IMR-90 (cell line): Measurements from ENCODE around the gene NTF3. TPM values are rescaled to one million over a fixed set of nuclear protein-coding genes. Genes with fewer than 3 reads are reported as not detected.

Experiments used
- ATAC-seq: fragments of 200-7000 bp; cut with Tn5 transposase; 2 replicates; pipeline ENCODE4 v1.9.1; 2020; ENCODE audit warnings: low read depth, mild to moderate bottlenecking, moderate library complexity
- BruUV-seq: library from RNA; stranded (reverse); fragments of 400-500 nt; replicated peaks from 2 replicates; lab custom pipeline; 2021; lab: Mats Ljungman, UMichigan
- CTCF ChIA-PET: fragments of 300-600 bp; formaldehyde crosslinking; extraction: SDS; loops from one replicate; lab custom pipeline; 2021; ENCODE audit warnings: antibody characterized with exemption; lab: Yijun Ruan, JAX
- POLR2A ChIA-PET: fragments of 300-600 bp; sonication (Branson Sonifier 250); formaldehyde crosslinking; loops from one replicate; lab custom pipeline; 2022; ENCODE audit warnings: antibody characterized with exemption; ENCODE audit not compliant: unreplicated experiment; lab: Charles Lee
- DNase-seq: peaks from one replicate; pipeline ENCODE4 v3.0.0; 2013
- H2AFZ ChIP-seq: replicated peaks from 2 replicates; pipeline ENCODE3; 2013; ENCODE audit warnings: low read length, mild to moderate bottlenecking; ENCODE audit not compliant: poor library complexity
- H2AK5ac ChIP-seq: 2 replicates; pipeline ENCODE4 v1.6.1; 2013; ENCODE audit warnings: low read depth, low read length, inconsistent platforms
- H2AK9ac ChIP-seq: replicated peaks from 2 replicates; pipeline ENCODE3; 2013; ENCODE audit warnings: mild to moderate bottlenecking, low read depth, low read length, moderate library complexity; ENCODE audit not compliant: poor library complexity
- H2BK120ac ChIP-seq: 2 replicates; pipeline ENCODE4 v1.6.1; 2013; ENCODE audit warnings: low read depth, low read length, inconsistent platforms
- H2BK15ac ChIP-seq: 3 replicates; pipeline ENCODE4 v1.6.1; 2013; ENCODE audit warnings: low read depth, low read length, inconsistent platforms
- H2BK20ac ChIP-seq: 2 replicates; pipeline ENCODE4 v1.6.1; 2013; ENCODE audit warnings: low read depth, mild to moderate bottlenecking, inconsistent platforms, low read length, moderate library complexity
- H2BK5ac ChIP-seq: 2 replicates; pipeline ENCODE4 v1.6.1; 2013; ENCODE audit warnings: mild to moderate bottlenecking, low read depth, low read length, inconsistent platforms; ENCODE audit not compliant: poor library complexity, severe bottlenecking
- H3K14ac ChIP-seq: replicated peaks from 2 replicates; pipeline ENCODE4 v1.6.1; 2013; ENCODE audit warnings: low read depth, low read length, inconsistent platforms
- H3K18ac ChIP-seq: 2 replicates; pipeline ENCODE4 v1.6.1; 2013; ENCODE audit warnings: low read depth, low read length, control low read depth
- H3K23ac ChIP-seq: 2 replicates; pipeline ENCODE4 v1.6.1; 2013; ENCODE audit warnings: low read depth, low read length, inconsistent platforms
- H3K27ac ChIP-seq: 2 replicates; pipeline ENCODE4 v1.5.1; 2013; ENCODE audit warnings: mild to moderate bottlenecking, control low read depth, low read length; ENCODE audit not compliant: insufficient read depth
- H3K27me3 ChIP-seq: 2 replicates; pipeline ENCODE4 v1.6.1; 2013; ENCODE audit warnings: low read length; ENCODE audit not compliant: control insufficient read depth, insufficient read depth
- H3K36me3 ChIP-seq: 2 replicates; pipeline ENCODE4 v1.6.1; 2013; ENCODE audit warnings: low read length, mixed read lengths; ENCODE audit not compliant: control insufficient read depth, insufficient read depth
- H3K4ac ChIP-seq: 2 replicates; pipeline ENCODE4 v1.6.1; 2013; ENCODE audit warnings: low read depth, low read length, inconsistent platforms
- H3K4me1 ChIP-seq: 2 replicates; pipeline ENCODE4 v1.6.1; 2013; ENCODE audit warnings: low read length, mixed read lengths; ENCODE audit not compliant: control insufficient read depth, insufficient read depth
- H3K4me2 ChIP-seq: 2 replicates; pipeline ENCODE4 v1.6.1; 2013; ENCODE audit warnings: low read depth, mild to moderate bottlenecking, control low read depth, low read length, moderate library complexity
- H3K4me3 ChIP-seq: 2 replicates; pipeline ENCODE4 v1.5.1; 2013; ENCODE audit warnings: low read depth, mild to moderate bottlenecking, control low read depth, low read length, moderate library complexity; ENCODE audit not compliant: insufficient read depth
- H3K56ac ChIP-seq: 2 replicates; pipeline ENCODE4 v1.6.1; 2013; ENCODE audit warnings: low read length, inconsistent platforms; ENCODE audit not compliant: insufficient read depth; ENCODE audit errors: extremely low read depth
- H3K79me1 ChIP-seq, 2 experiments: 2 replicates each; pipeline ENCODE4 v1.6.1; 2013; ENCODE audit warnings: low read length in 2 of 2, inconsistent platforms in 1 of 2, low read depth in 1 of 2
- H3K9ac ChIP-seq: 2 replicates; pipeline ENCODE4 v1.6.1; 2013; ENCODE audit warnings: low read depth, low read length, control low read depth
- H3K9me1 ChIP-seq: 2 replicates; pipeline ENCODE4 v1.6.1; 2013; ENCODE audit warnings: low read length, inconsistent platforms; ENCODE audit not compliant: insufficient read depth
- H3K9me3 ChIP-seq: 2 replicates; pipeline ENCODE4 v1.6.1; 2013; ENCODE audit warnings: low read length; ENCODE audit not compliant: control insufficient read depth, insufficient read depth
- H4K20me1 ChIP-seq: 2 replicates; pipeline ENCODE4 v1.6.1; 2013; ENCODE audit warnings: low read length, inconsistent platforms; ENCODE audit not compliant: insufficient read depth
- H4K5ac ChIP-seq: 2 replicates; pipeline ENCODE4 v1.6.1; 2013; ENCODE audit warnings: mild to moderate bottlenecking, low read depth, low read length, control low read depth
- H4K8ac ChIP-seq, 2 experiments: 2 replicates each; pipeline ENCODE4 v1.6.1; 2013; ENCODE audit warnings: low read depth in 2 of 2, low read length in 2 of 2, control low read depth in 1 of 2, inconsistent platforms in 1 of 2
- H4K91ac ChIP-seq: 2 replicates; pipeline ENCODE4 v1.6.1; 2013; ENCODE audit warnings: low read depth, low read length, inconsistent platforms; ENCODE audit not compliant: insufficient read depth
- BHLHE40 ChIP-seq: fragments of 150-350 bp; IDR thresholded peaks from 2 replicates; pipeline ENCODE4 v1.6.1; 2016; ENCODE audit warnings: mild to moderate bottlenecking, low read depth, low read length
- CEBPB ChIP-seq: IDR thresholded peaks from 2 replicates; pipeline ENCODE4 v1.6.1; 2012; ENCODE audit warnings: low read depth, low read length, improper control_type of control experiment
- CHD1 ChIP-seq: IDR thresholded peaks from 2 replicates; pipeline ENCODE4 v1.6.1; 2012; ENCODE audit warnings: low read depth, low read length, improper control_type of control experiment
- ELK1 ChIP-seq: fragments of 150-350 bp; IDR thresholded peaks from 2 replicates; pipeline ENCODE4 v1.6.1; 2016; ENCODE audit warnings: low read depth, mild to moderate bottlenecking, low read length, moderate library complexity, borderline replicate concordance
- FOS ChIP-seq: fragments of 150-350 bp; IDR thresholded peaks from 2 replicates; pipeline ENCODE4 v1.6.1; 2016; ENCODE audit warnings: low read depth, low read length
- MAFK ChIP-seq: IDR thresholded peaks from 2 replicates; pipeline ENCODE4 v1.6.1; 2012; ENCODE audit warnings: low read depth, low read length, improper control_type of control experiment
- MAZ ChIP-seq: IDR thresholded peaks from 2 replicates; pipeline ENCODE4 v1.6.1; 2012; ENCODE audit warnings: low read depth, mild to moderate bottlenecking, low read length, improper control_type of control experiment, moderate library complexity, borderline replicate concordance
- MXI1 ChIP-seq: IDR thresholded peaks from 2 replicates; pipeline ENCODE4 v1.6.1; 2012; ENCODE audit warnings: low read depth, mild to moderate bottlenecking, low read length, moderate library complexity, borderline replicate concordance
- NFE2L2 ChIP-seq: fragments of 150-350 bp; IDR thresholded peaks from 2 replicates; pipeline ENCODE4 v1.6.1; 2016; ENCODE audit warnings: low read depth, mild to moderate bottlenecking, low read length
- POLR2A ChIP-seq: IDR thresholded peaks from 2 replicates; pipeline ENCODE4 v1.6.1; 2012; ENCODE audit warnings: mild to moderate bottlenecking, low read depth, low read length
- RAD21 ChIP-seq: IDR thresholded peaks from 2 replicates; pipeline ENCODE4 v1.6.1; 2012; ENCODE audit warnings: low read length, improper control_type of control experiment
- RCOR1 ChIP-seq: IDR thresholded peaks from 2 replicates; pipeline ENCODE4 v1.6.1; 2012; ENCODE audit warnings: mild to moderate bottlenecking, low read length, improper control_type of control experiment; ENCODE audit not compliant: insufficient replicate concordance
- RFX5 ChIP-seq: IDR thresholded peaks from 2 replicates; pipeline ENCODE4 v1.8.0; 2012; ENCODE audit warnings: low read depth, mild to moderate bottlenecking, low read length, moderate library complexity
- SMC3 ChIP-seq: fragments of 150-350 bp; IDR thresholded peaks from 2 replicates; pipeline ENCODE4 v1.6.1; 2016; ENCODE audit warnings: low read depth, mild to moderate bottlenecking, antibody characterized with exemption, low read length, moderate library complexity
- USF2 ChIP-seq: fragments of 150-350 bp; IDR thresholded peaks from 2 replicates; pipeline ENCODE4 v1.6.1; 2017; ENCODE audit warnings: mild to moderate bottlenecking, antibody characterized with exemption, low read length, low read depth
- WGBS, 2 experiments: methylation state at CpG; one replicate each; pipeline versions ENCODE4 v1.1.5 to v1.1.7; 2013; ENCODE audit warnings: missing lambda C conversion rate in 2 of 2; ENCODE audit not compliant: insufficient read length in 1 of 2; ENCODE audit errors: extremely low coverage in 2 of 2; 5-methylcytosine and 5-hydroxymethylcytosine counted together
- dilution Hi-C: fragments of 300-500 bp; cut with HindIII; formaldehyde crosslinking; loops from one replicate; pipeline ENCODE4 v1.14.3; 2018; ENCODE audit warnings: low sequenced_read_pairs; ENCODE audit not compliant: unreplicated experiment
- in situ Hi-C: fragments of 300-500 bp; cut with MboI; formaldehyde crosslinking; loops from 3 replicates; pipeline ENCODE4 v1.14.3; 2019; ENCODE audit warnings: low sequenced_read_pairs, inconsistent platforms, mixed read lengths
- intact Hi-C: fragments of 100-400 bp; cut with micrococcal nuclease; formaldehyde crosslinking; loops from 2 replicates; pipeline ENCODE4 v1.10.0; 2022
- polyA plus RNA-seq, 3 experiments: library from polyadenylated mRNA; depleted of rRNA; stranded (reverse); fragments of >200 nt; gene quantifications; 2 replicates each; pipeline ENCODE4 v1.2.3, GENCODE V29; 2012; ENCODE audit warnings: low replicate concordance in 1 of 3
- total RNA-seq: library from RNA; depleted of rRNA; stranded (reverse); fragments of >200 nt; gene quantifications from 2 replicates; pipeline ENCODE4 v1.2.3, GENCODE V29; 2012
- TF ChIP-seq, protein P1 (sequence below): conservative IDR thresholded peaks from 2 replicates; pipeline ENCODE4 v1.5.1; 2012; ENCODE audit warnings: mild to moderate bottlenecking, low read depth, low read length, improper control_type of control experiment

NTF3 gene
- total and polyA plus RNA-seq, 2 of the 4 experiments (the other 2 are of a cell fraction), result 12.2 to 32.4 TPM

- DNase-seq, result no peak
- Histone ChIP-seq H4K20me1 (peaks cover 91% of the 10 kb centered on the region), H2BK5ac (no peak overlapping the region), H3K18ac (no peak overlapping the region), H4K91ac (no peak overlapping the region), H3K27ac (no peak overlapping the region), H3K14ac (no peak overlapping the region), H2BK120ac (no peak overlapping the region), H2AFZ (no peak overlapping the region), H2AK5ac (peak overlapping the region; percentile 38; the same call in 1 of the 2 replicates), H3K9me3 (no peaks in the 10 kb centered on the region), H4K8ac (no peak overlapping the region), H3K23ac (no peak overlapping the region), H3K79me1 (peaks cover 32 to 88% of the 10 kb centered on the region in 2 experiments), H2BK20ac (no peak overlapping the region), H3K4me1 (peaks cover 37% of the 10 kb centered on the region), H3K4ac (peak overlapping the region; percentile 19; the same call in 1 of the 2 replicates), H3K56ac (no peak overlapping the region), H3K9ac (no peak overlapping the region), H3K36me3 (0 out of 2 replicates have a peak, but pooled peaks cover 2% of the 10 kb centered on the region), H3K4me2 (no peak overlapping the region), H2AK9ac (no peak overlapping the region), H4K5ac (no peak overlapping the region), H3K4me3 (no peak overlapping the region), H2BK15ac (no peak overlapping the region), H3K27me3 (no peaks in the 10 kb centered on the region), H3K9me1 (peaks cover 30% of the 10 kb centered on the region)
- CTCF ChIA-PET, result no interaction called here
- no peak for ATAC-seq
- no peak for TF ChIP-seq MAZ
- no peak for TF ChIP-seq RFX5
- TF ChIP-seq SMC3, result no peak
- no peak for TF ChIP-seq USF2
- TF ChIP-seq MXI1, result no peak
- no peak for TF ChIP-seq CHD1
- no peak for TF ChIP-seq MAFK
- no peak for TF ChIP-seq FOS
- TF ChIP-seq CEBPB, result no peak
- no peak for TF ChIP-seq BHLHE40
- no peak for TF ChIP-seq RAD21
- TF ChIP-seq, protein P1, sequence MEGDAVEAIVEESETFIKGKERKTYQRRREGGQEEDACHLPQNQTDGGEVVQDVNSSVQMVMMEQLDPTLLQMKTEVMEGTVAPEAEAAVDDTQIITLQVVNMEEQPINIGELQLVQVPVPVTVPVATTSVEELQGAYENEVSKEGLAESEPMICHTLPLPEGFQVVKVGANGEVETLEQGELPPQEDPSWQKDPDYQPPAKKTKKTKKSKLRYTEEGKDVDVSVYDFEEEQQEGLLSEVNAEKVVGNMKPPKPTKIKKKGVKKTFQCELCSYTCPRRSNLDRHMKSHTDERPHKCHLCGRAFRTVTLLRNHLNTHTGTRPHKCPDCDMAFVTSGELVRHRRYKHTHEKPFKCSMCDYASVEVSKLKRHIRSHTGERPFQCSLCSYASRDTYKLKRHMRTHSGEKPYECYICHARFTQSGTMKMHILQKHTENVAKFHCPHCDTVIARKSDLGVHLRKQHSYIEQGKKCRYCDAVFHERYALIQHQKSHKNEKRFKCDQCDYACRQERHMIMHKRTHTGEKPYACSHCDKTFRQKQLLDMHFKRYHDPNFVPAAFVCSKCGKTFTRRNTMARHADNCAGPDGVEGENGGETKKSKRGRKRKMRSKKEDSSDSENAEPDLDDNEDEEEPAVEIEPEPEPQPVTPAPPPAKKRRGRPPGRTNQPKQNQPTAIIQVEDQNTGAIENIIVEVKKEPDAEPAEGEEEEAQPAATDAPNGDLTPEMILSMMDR, result no peak
- no peak for TF ChIP-seq ELK1
- no peak for TF ChIP-seq NFE2L2
- no peak for TF ChIP-seq RCOR1
- TF ChIP-seq POLR2A, result no peak
- 78% methylated on average over 6 of the region's 11 CpGs; no CpG with 5 or more reads in 1 of the 2 experiments for WGBS, 2 experiments
- dilution Hi-C loops (no loop called here), intact Hi-C loops (no loop called here), in situ Hi-C loops (loop anchor here (5.0 to 10.0 kb wide), 2 partner anchors 345 to 607 kb away; no protein-coding TSS in a partner anchor)
- POLR2A ChIA-PET, result no interaction called here
- no TSS peak for BruUV-seq
These were observed 5.7 kb downstream of the NTF3 start for GRCh38 chr12:5437589-5437988.
